ENCODE results near the gene TMED10.

The TMED10 gene

DNA sequence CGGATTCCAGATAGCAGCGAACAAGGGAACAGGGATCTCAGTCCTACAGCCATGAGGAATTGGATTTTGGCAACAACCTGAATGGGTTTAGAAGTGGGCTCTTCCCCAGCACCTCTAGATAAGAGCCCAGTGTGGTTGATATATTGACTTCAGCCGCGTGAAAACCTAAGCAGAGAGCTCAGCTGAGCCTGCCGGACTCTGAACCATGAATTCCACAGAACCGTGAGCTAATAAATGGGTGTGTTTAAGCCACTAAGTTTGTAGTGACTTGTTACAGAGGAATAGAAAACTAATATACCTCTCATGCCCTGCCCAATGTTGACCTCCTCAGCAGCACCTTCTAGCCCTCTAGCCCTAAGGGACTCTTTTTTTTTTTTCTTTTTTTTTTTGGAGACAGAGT is 32.4 kb upstream of the TMED10 start:
- Histone ChIP-seq H3K9ac (ENCODE audit: low read length) (no peak overlapping the region), H3K36me3 (ENCODE audit: control insufficient read depth, low read depth, low read length) (no peaks in the 10 kb centered on the region), H3K9me3 (ENCODE audit: control insufficient read depth, low read depth, low read length) (no peaks in the 10 kb centered on the region), H3K4me1 (ENCODE audit: control insufficient read depth, low read depth, low read length) (no peaks in the 10 kb centered on the region), H3K4me3 (ENCODE audit: low read length) (no peak overlapping the region), H3K27me3 (ENCODE audit: control insufficient read depth, insufficient read depth, low read length) (no peaks in the 10 kb centered on the region), H3K27ac (ENCODE audit: low read length) (no peak overlapping the region)

GRCh38 chr14:75206190-75206589 is 29.8 kb upstream of the TMED10 start:
- Histone ChIP-seq H3K9ac (ENCODE audit: low read length) (no peak overlapping the region), H3K9me3 (ENCODE audit: control insufficient read depth, low read depth, low read length) (no peaks in the 10 kb centered on the region), H3K4me1 (ENCODE audit: control insufficient read depth, low read depth, low read length) (no peaks in the 10 kb centered on the region), H3K27me3 (ENCODE audit: control insufficient read depth, insufficient read depth, low read length) (no peaks in the 10 kb centered on the region), H3K4me3 (ENCODE audit: low read length) (no peak overlapping the region), H3K36me3 (ENCODE audit: control insufficient read depth, low read depth, low read length) (no peaks in the 10 kb centered on the region), H3K27ac (ENCODE audit: low read length) (no peak overlapping the region)

DNA sequence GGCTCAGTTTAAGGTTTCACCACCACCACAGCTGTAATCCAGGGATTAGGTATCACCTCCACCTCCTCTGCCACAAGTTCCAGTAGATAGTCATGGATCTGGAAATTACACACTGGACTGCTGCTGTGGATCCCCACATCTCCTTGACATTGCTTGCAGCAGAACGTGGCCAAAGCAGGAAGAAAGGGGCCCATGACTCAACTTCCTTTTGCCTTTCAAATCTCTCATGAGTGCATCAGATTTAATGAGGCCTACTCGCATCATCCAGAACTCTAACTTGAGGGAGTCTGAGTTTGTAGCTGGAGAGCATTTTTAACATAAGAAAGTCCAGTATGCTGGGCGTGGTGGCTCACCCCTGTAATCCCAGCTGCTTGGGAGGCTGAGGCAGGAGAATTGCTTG is 29.2 kb upstream of the TMED10 start:
- Histone ChIP-seq H3K4me1 (ENCODE audit: control insufficient read depth, low read depth, low read length) (no peaks in the 10 kb centered on the region), H3K27ac (ENCODE audit: low read length) (no peak overlapping the region), H3K4me3 (ENCODE audit: low read length) (no peak overlapping the region), H3K36me3 (ENCODE audit: control insufficient read depth, low read depth, low read length) (no peaks in the 10 kb centered on the region), H3K9ac (ENCODE audit: low read length) (no peak overlapping the region), H3K9me3 (ENCODE audit: control insufficient read depth, low read depth, low read length) (no peaks in the 10 kb centered on the region), H3K27me3 (ENCODE audit: control insufficient read depth, insufficient read depth, low read length) (no peaks in the 10 kb centered on the region)

DNA sequence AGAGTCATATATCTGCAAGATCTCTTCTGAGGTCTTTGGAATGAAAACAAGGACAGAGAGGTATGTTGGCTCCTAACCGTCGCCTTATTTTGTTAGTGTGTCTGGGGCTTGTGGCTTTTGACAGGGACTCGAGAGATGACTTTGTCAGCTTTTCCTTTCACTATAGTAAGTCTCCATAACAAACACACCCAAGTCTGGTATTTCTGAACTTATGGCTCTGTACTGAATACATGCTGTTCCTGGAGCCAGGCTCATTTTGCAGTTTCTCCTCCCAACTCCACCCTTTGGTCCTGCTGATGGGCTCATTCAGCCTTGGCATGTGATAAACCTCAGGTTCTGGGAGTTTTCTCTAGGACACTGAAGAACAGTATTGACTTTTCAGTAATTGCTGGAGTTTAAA is 27.7 kb upstream of the TMED10 start:
- Histone ChIP-seq H3K36me3 (ENCODE audit: control insufficient read depth, low read depth, low read length) (no peaks in the 10 kb centered on the region), H3K4me1 (ENCODE audit: control insufficient read depth, low read depth, low read length) (no peaks in the 10 kb centered on the region), H3K27me3 (ENCODE audit: control insufficient read depth, insufficient read depth, low read length) (no peaks in the 10 kb centered on the region), H3K27ac (ENCODE audit: low read length) (no peak overlapping the region), H3K4me3 (ENCODE audit: low read length) (no peak overlapping the region), H3K9ac (ENCODE audit: low read length) (no peak overlapping the region), H3K9me3 (ENCODE audit: control insufficient read depth, low read depth, low read length) (no peaks in the 10 kb centered on the region)

- no peaks in the 10 kb centered on the region for H3K9me3 ChIP-seq (ENCODE audit: control insufficient read depth, low read depth, low read length)
- no peak overlapping the region for H3K27ac ChIP-seq (ENCODE audit: low read length)
- H3K4me3 ChIP-seq (ENCODE audit: low read length) = no peak overlapping the region
- H3K4me1 ChIP-seq (ENCODE audit: control insufficient read depth, low read depth, low read length) = no peaks in the 10 kb centered on the region
- H3K36me3 ChIP-seq (ENCODE audit: control insufficient read depth, low read depth, low read length) = no peaks in the 10 kb centered on the region
- no peaks in the 10 kb centered on the region for H3K27me3 ChIP-seq (ENCODE audit: control insufficient read depth, insufficient read depth, low read length)
- H3K9ac ChIP-seq (ENCODE audit: low read length) = no peak overlapping the region
Observed at GRCh38 chr14:75202657-75203056, 26.2 kb upstream of the TMED10 start.

DNA sequence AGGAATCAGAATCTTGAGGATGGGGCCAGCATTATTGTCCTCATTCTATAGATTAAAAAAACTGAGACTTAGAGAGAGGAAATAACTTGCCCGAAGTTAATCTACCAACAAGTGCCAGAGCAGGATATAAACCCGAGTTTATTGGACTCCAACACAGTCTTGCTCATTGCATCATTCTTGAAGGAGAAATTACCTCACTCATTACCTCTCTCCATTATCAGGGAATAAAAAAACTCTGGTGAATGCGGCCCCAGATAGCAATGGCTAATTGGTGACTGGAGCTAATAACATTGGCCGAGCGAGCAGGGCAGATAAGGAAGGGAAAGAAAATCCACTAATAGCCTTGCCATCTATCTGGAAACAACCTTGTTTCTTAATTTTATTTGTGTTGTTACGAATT is 24.7 kb upstream of the TMED10 start:
- Histone ChIP-seq H3K36me3 (ENCODE audit: control insufficient read depth, low read depth, low read length) (no peaks in the 10 kb centered on the region), H3K27me3 (ENCODE audit: control insufficient read depth, insufficient read depth, low read length) (no peaks in the 10 kb centered on the region), H3K4me1 (ENCODE audit: control insufficient read depth, low read depth, low read length) (no peaks in the 10 kb centered on the region), H3K9me3 (ENCODE audit: control insufficient read depth, low read depth, low read length) (no peaks in the 10 kb centered on the region), H3K9ac (ENCODE audit: low read length) (no peak overlapping the region), H3K27ac (ENCODE audit: low read length) (no peak overlapping the region), H3K4me3 (ENCODE audit: low read length) (no peak overlapping the region)

DNA sequence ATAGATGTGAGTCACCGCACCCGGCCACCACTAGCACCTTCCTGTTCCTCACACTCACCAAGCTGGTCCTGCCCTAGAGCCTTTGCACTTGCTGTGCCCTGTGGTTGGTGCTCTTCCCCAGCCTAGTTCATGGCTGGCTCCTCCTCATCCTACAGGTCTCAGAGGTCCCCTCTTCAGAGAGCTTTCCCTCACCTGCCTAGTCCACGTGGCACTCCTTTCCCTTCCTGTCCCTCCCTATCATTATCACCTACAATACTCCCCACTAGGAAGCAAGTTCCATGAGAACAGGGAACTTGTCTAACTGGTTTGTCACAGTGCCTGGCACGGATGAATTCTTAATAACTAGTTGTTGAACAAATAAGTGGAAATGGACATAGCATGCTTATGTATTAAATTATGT is 24.0 kb upstream of the TMED10 start:
- no peak overlapping the region for H3K9ac ChIP-seq (ENCODE audit: low read length)
- H3K9me3 ChIP-seq (ENCODE audit: control insufficient read depth, low read depth, low read length) = no peaks in the 10 kb centered on the region
- H3K36me3 ChIP-seq (ENCODE audit: control insufficient read depth, low read depth, low read length) = no peaks in the 10 kb centered on the region
- H3K4me1 ChIP-seq (ENCODE audit: control insufficient read depth, low read depth, low read length) = no peaks in the 10 kb centered on the region
- H3K27me3 ChIP-seq (ENCODE audit: control insufficient read depth, insufficient read depth, low read length) = no peaks in the 10 kb centered on the region
- no peak overlapping the region for H3K4me3 ChIP-seq (ENCODE audit: low read length)
- no peak overlapping the region for H3K27ac ChIP-seq (ENCODE audit: low read length)

DNA sequence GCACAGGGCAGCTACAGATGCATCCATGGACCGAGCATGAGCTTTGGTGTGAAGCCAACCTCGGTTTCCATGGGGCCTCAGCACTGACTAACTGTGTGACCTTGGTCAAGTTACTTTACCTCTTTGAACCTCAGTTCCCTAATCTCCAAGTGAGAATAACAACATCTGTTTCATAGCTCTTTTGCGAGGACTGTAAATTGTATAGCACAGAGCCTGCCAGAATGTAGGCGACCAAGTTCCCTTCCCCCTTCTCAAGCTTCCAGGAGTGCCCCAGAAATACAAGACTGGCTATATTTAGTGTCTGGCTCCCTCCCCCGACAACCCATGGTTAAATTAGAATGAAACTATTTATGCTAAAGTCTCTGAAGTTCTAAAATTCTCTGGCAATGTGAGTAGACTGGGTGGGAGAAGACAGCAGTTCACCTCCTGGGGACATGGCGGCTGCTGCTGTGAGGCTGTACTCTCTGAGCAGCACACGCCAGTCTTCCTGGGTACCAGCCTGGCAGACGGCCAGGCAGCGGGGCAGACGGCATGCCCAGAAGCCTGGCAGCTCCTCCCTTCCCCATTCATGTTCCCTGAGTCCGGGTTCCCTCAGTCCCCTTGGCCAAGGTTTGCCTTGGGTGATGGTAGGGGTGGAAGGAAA is 22.0 kb upstream of the TMED10 start:
- no peaks in the 10 kb centered on the region for H3K4me1 ChIP-seq (ENCODE audit: control insufficient read depth, low read depth, low read length)
- H3K9me3 ChIP-seq (ENCODE audit: control insufficient read depth, low read depth, low read length) = no peaks in the 10 kb centered on the region
- no peaks in the 10 kb centered on the region for H3K36me3 ChIP-seq (ENCODE audit: control insufficient read depth, low read depth, low read length)
- no peak overlapping the region for H3K27ac ChIP-seq (ENCODE audit: low read length)
- H3K9ac ChIP-seq (ENCODE audit: low read length) = no peak overlapping the region
- no peak overlapping the region for H3K4me3 ChIP-seq (ENCODE audit: low read length)
- H3K27me3 ChIP-seq (ENCODE audit: control insufficient read depth, insufficient read depth, low read length) = no peaks in the 10 kb centered on the region

GRCh38 chr14:75197338-75197737 is 20.9 kb upstream of the TMED10 start:
- no peaks in the 10 kb centered on the region for H3K36me3 ChIP-seq (ENCODE audit: control insufficient read depth, low read depth, low read length)
- H3K9me3 ChIP-seq (ENCODE audit: control insufficient read depth, low read depth, low read length) = no peaks in the 10 kb centered on the region
- no peak overlapping the region for H3K4me3 ChIP-seq (ENCODE audit: low read length)
- H3K4me1 ChIP-seq (ENCODE audit: control insufficient read depth, low read depth, low read length) = no peaks in the 10 kb centered on the region
- no peak overlapping the region for H3K9ac ChIP-seq (ENCODE audit: low read length)
- no peaks in the 10 kb centered on the region for H3K27me3 ChIP-seq (ENCODE audit: control insufficient read depth, insufficient read depth, low read length)
- H3K27ac ChIP-seq (ENCODE audit: low read length) = no peak overlapping the region

DNA sequence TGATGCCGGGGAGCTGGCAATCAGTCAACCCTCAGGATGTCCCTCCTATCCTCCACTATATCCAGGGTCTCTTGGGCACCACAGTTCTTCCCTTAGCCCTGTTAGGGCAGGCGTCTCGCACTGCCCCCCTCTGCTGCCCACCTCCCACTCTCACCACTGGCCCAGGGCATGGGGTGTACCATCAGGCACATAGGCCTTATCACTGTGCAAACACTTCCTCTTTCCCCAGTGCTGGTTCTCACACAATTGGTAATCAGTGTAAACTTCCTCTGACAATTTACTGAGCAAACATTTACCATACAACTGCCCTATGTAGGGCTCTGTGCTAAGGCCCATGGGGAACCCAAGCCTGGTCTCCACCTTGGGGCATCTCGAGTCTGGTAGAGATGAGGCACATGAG is 20.1 kb upstream of the TMED10 start:
- H3K27me3 ChIP-seq (ENCODE audit: control insufficient read depth, insufficient read depth, low read length) = no peaks in the 10 kb centered on the region
- no peak overlapping the region for H3K4me3 ChIP-seq (ENCODE audit: low read length)
- H3K27ac ChIP-seq (ENCODE audit: low read length) = no peak overlapping the region
- no peaks in the 10 kb centered on the region for H3K9me3 ChIP-seq (ENCODE audit: control insufficient read depth, low read depth, low read length)
- no peaks in the 10 kb centered on the region for H3K36me3 ChIP-seq (ENCODE audit: control insufficient read depth, low read depth, low read length)
- no peak overlapping the region for H3K9ac ChIP-seq (ENCODE audit: low read length)
- no peaks in the 10 kb centered on the region for H3K4me1 ChIP-seq (ENCODE audit: control insufficient read depth, low read depth, low read length)

DNA sequence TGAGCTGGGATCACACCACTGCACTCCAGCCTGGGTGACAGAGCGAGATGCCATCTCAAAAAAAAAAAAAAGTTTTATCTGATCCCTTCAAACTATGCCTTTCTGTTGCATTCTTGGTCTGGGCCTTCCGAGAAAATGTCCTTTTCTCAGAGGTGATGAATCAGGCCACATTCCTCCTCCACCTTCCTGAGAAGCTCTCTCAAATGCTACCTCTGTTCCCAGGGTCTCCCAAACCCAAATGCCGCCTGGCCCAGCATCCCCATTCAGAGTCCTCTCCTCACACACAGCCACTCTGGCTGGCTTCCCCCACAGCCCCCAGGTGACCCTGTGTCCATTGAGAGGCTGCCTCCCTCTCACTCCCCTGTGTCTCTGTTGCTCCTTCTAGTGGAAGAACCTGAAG is 19.7 kb upstream of the TMED10 start:
- H3K9ac ChIP-seq (ENCODE audit: low read length) = no peak overlapping the region
- no peak overlapping the region for H3K4me3 ChIP-seq (ENCODE audit: low read length)
- H3K4me1 ChIP-seq (ENCODE audit: control insufficient read depth, low read depth, low read length) = no peaks in the 10 kb centered on the region
- no peaks in the 10 kb centered on the region for H3K36me3 ChIP-seq (ENCODE audit: control insufficient read depth, low read depth, low read length)
- H3K27me3 ChIP-seq (ENCODE audit: control insufficient read depth, insufficient read depth, low read length) = no peaks in the 10 kb centered on the region
- H3K27ac ChIP-seq (ENCODE audit: low read length) = no peak overlapping the region
- no peaks in the 10 kb centered on the region for H3K9me3 ChIP-seq (ENCODE audit: control insufficient read depth, low read depth, low read length)

DNA sequence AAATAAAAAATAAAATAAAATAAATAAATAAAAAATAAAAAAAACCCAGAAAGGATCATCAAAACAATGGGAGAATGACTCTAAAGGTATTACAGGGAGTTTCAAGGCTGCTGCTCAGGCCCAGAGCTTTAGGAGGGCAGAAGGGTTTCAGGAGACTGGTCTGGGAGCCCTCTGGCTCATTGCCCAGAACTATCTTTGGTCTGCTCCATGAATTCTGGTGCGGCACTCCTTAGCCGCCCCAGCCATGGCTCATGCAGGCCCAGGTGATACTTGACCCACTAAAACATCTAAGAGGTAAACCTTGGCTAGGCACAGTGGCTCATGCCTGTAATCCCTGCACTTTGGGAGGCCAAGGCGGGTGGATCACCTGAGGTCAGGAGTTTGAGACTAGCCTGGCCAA is 14.7 kb upstream of the TMED10 start:
- Histone ChIP-seq H3K27ac (ENCODE audit: low read length) (no peak overlapping the region), H3K9ac (ENCODE audit: low read length) (no peak overlapping the region), H3K4me1 (ENCODE audit: control insufficient read depth, low read depth, low read length) (no peaks in the 10 kb centered on the region), H3K27me3 (ENCODE audit: control insufficient read depth, insufficient read depth, low read length) (no peaks in the 10 kb centered on the region), H3K9me3 (ENCODE audit: control insufficient read depth, low read depth, low read length) (no peaks in the 10 kb centered on the region), H3K4me3 (ENCODE audit: low read length) (no peak overlapping the region), H3K36me3 (ENCODE audit: control insufficient read depth, low read depth, low read length) (no peaks in the 10 kb centered on the region)

Data from iPS-18a (cell line).